H1 (cell line): ENCODE measurements around the gene MBD5. TPM values are rescaled to one million over a fixed set of nuclear protein-coding genes. Genes with fewer than 3 reads are reported as not detected.

Experiments
- CTCF ChIA-PET: fragments of 300-600 bp; sonication (Branson Sonifier 250); formaldehyde crosslinking; loops from one replicate; lab custom pipeline; 2021; ENCODE audit not compliant: partially characterized antibody; lab: Charles Lee
- POLR2A ChIA-PET: fragments of 300-600 bp; sonication (Branson Sonifier 250); formaldehyde crosslinking; loops from one replicate; lab custom pipeline; 2021; ENCODE audit warnings: inconsistent platforms; ENCODE audit not compliant: partially characterized antibody; lab: Charles Lee
- DNase-seq, 2 experiments: peaks; one replicate each; pipeline versions ENCODE4 v3.0.0 to v3.0.0-alpha.2; 2010 to 2022; ENCODE audit warnings: low spot score in 2 of 2, low read depth in 1 of 2, mixed read lengths in 1 of 2
- FAIRE-seq: peaks from 2 replicates; lab custom pipeline; 2011; peaks lifted over from hg19 to GRCh38; lab: Jason Lieb, UNC
- H2AFZ ChIP-seq: 2 replicates; pipeline ENCODE4 v1.8.1; 2012; ENCODE audit warnings: low read length, inconsistent platforms
- H2AK5ac ChIP-seq: 2 replicates; pipeline ENCODE4 v1.6.1; 2013; ENCODE audit warnings: low read depth, low read length
- H2BK120ac ChIP-seq: replicated peaks from 2 replicates; pipeline ENCODE3; 2013; ENCODE audit warnings: low read depth, low read length, inconsistent platforms
- H2BK12ac ChIP-seq: 2 replicates; pipeline ENCODE4 v1.6.1; 2013; ENCODE audit warnings: low read depth, low read length
- H2BK15ac ChIP-seq: 2 replicates; pipeline ENCODE4 v1.6.1; 2013; ENCODE audit warnings: low read length
- H2BK20ac ChIP-seq: 2 replicates; pipeline ENCODE4 v1.6.1; 2013; ENCODE audit warnings: low read length
- H2BK5ac ChIP-seq: 2 replicates; pipeline ENCODE4 v1.6.1; 2013; ENCODE audit warnings: low read depth, low read length
- H3K14ac ChIP-seq: 2 replicates; pipeline ENCODE4 v1.6.1; 2013; ENCODE audit warnings: inconsistent platforms; ENCODE audit not compliant: insufficient read length
- H3K18ac ChIP-seq: 2 replicates; pipeline ENCODE4 v1.6.1; 2013; ENCODE audit warnings: low read length; ENCODE audit errors: extremely low read depth
- H3K23ac ChIP-seq: 2 replicates; pipeline ENCODE4 v1.6.1; 2013; ENCODE audit warnings: inconsistent platforms; ENCODE audit not compliant: insufficient read length
- H3K23me2 ChIP-seq: 2 replicates; pipeline ENCODE4 v1.6.1; 2013; ENCODE audit warnings: low read depth, low read length
- H3K27ac ChIP-seq: 2 replicates; pipeline ENCODE4 v1.6.1; 2011; ENCODE audit warnings: low read depth, low read length, inconsistent platforms
- H3K27me3 ChIP-seq, 4 experiments: replicated peaks in 1 of 4; 1 replicate in 1 of 4; 2 replicates in 3 of 4; pipeline versions ENCODE4 v1.6.1 to v1.8.1; 2011 to 2013; ENCODE audit warnings: low read length in 3 of 4, mild to moderate bottlenecking in 3 of 4, inconsistent platforms in 2 of 4, mixed read lengths in 2 of 4, moderate library complexity in 1 of 4; ENCODE audit not compliant: control insufficient read depth in 3 of 4, insufficient read depth in 3 of 4; ENCODE audit errors: extremely low read depth in 1 of 4
- H3K36me3 ChIP-seq, 4 experiments: 2 replicates each; pipeline versions ENCODE4 v1.6.1 to v1.8.1; 2011 to 2013; ENCODE audit warnings: mild to moderate bottlenecking in 4 of 4, low read length in 3 of 4, moderate library complexity in 2 of 4, control low read depth in 1 of 4, inconsistent platforms in 1 of 4; ENCODE audit not compliant: insufficient read depth in 4 of 4, control insufficient read depth in 2 of 4
- H3K4ac ChIP-seq: replicated peaks from 2 replicates; pipeline ENCODE3; 2013; ENCODE audit warnings: low read length, low read depth, mixed read lengths, inconsistent platforms; ENCODE audit not compliant: insufficient read length
- H3K4me1 ChIP-seq, 4 experiments: replicated peaks in 1 of 4; 1 replicate in 1 of 4; 2 replicates in 3 of 4; pipeline versions ENCODE4 v1.6.1 to v1.8.1; 2011 to 2013; ENCODE audit warnings: low read length in 3 of 4, inconsistent platforms in 2 of 4, mixed read lengths in 1 of 4; ENCODE audit not compliant: insufficient read depth in 4 of 4, control insufficient read depth in 3 of 4
- H3K4me2 ChIP-seq, 2 experiments: 2 replicates each; pipeline versions ENCODE4 v1.6.1 to v1.8.1; 2011 to 2013; ENCODE audit warnings: low read depth in 2 of 2, low read length in 2 of 2, control low read depth in 1 of 2, inconsistent platforms in 1 of 2, mild to moderate bottlenecking in 1 of 2; ENCODE audit not compliant: insufficient read depth in 1 of 2
- H3K4me3 ChIP-seq, 4 experiments: fragments of 200-600, 300-600 bp in 1 of 4; sonication (generic), shearing (Covaris generic), sonication (Bioruptor Twin) in 1 of 4; 2 replicates each; pipeline versions ENCODE4 v1.5.1 to v1.8.1; 2011 to 2016; ENCODE audit warnings: low read length in 4 of 4, low read depth in 3 of 4, control low read depth in 2 of 4, inconsistent platforms in 2 of 4, mild to moderate bottlenecking in 2 of 4, mixed read lengths in 1 of 4, moderate library complexity in 1 of 4; ENCODE audit not compliant: insufficient read depth in 2 of 4; ENCODE audit errors: extremely low read depth in 1 of 4
- H3K56ac ChIP-seq: replicated peaks from 2 replicates; pipeline ENCODE3; 2013; ENCODE audit warnings: low read depth, mild to moderate bottlenecking, mixed read lengths, low read length, inconsistent platforms; ENCODE audit not compliant: insufficient read length
- H3K79me1 ChIP-seq: 2 replicates; pipeline ENCODE4 v1.6.1; 2013; ENCODE audit warnings: low read depth, low read length, control low read depth
- H3K79me2 ChIP-seq, 2 experiments: 2 replicates each; pipeline versions ENCODE4 v1.6.1 to v1.8.1; 2012 to 2013; ENCODE audit warnings: low read length in 2 of 2, mild to moderate bottlenecking in 2 of 2, inconsistent platforms in 1 of 2; ENCODE audit not compliant: insufficient read depth in 2 of 2, control insufficient read depth in 1 of 2
- H3K9ac ChIP-seq, 4 experiments: replicated peaks in 1 of 4; 1 replicate in 1 of 4; 2 replicates in 3 of 4; pipeline versions ENCODE4 v1.6.1 to v1.8.1; 2011 to 2013; ENCODE audit warnings: low read depth in 3 of 4, low read length in 3 of 4, control low read depth in 2 of 4, mild to moderate bottlenecking in 2 of 4, moderate library complexity in 2 of 4, inconsistent platforms in 1 of 4; ENCODE audit errors: extremely low read depth in 1 of 4
- H3K9me3 ChIP-seq, 2 experiments: 2 replicates each; pipeline versions ENCODE4 v1.6.1 to v1.8.1; 2012 to 2013; ENCODE audit warnings: mild to moderate bottlenecking in 2 of 2, moderate library complexity in 2 of 2, control low read depth in 1 of 2, inconsistent platforms in 1 of 2, low read depth in 1 of 2, low read length in 1 of 2, mixed read lengths in 1 of 2; ENCODE audit not compliant: insufficient read depth in 2 of 2
- H4K20me1 ChIP-seq, 2 experiments: replicated peaks in 1 of 2; 2 replicates each; pipeline versions ENCODE3 to v1.8.1; 2011 to 2013; ENCODE audit warnings: inconsistent platforms in 2 of 2, low read length in 2 of 2, mild to moderate bottlenecking in 1 of 2; ENCODE audit not compliant: insufficient read depth in 2 of 2, control insufficient read depth in 1 of 2
- H4K5ac ChIP-seq: 2 replicates; pipeline ENCODE4 v1.6.1; 2013; ENCODE audit warnings: low read length, low read depth, mixed read lengths, inconsistent platforms; ENCODE audit not compliant: insufficient read length
- H4K8ac ChIP-seq: 2 replicates; pipeline ENCODE4 v1.8.0; 2013; ENCODE audit warnings: mild to moderate bottlenecking, moderate library complexity, low read length, inconsistent platforms; ENCODE audit not compliant: insufficient read depth; ENCODE audit errors: extremely low read depth
- H4K91ac ChIP-seq: replicated peaks from 2 replicates; pipeline ENCODE3; 2013; ENCODE audit warnings: low read length, mixed read lengths, inconsistent platforms; ENCODE audit not compliant: insufficient read length
- KDM4A ChIP-seq: IDR thresholded peaks from one replicate; pipeline ENCODE4 v1.7.1; 2012; ENCODE audit warnings: low read depth, mild to moderate bottlenecking, moderate library complexity, low read length, inconsistent platforms; ENCODE audit not compliant: severe bottlenecking
- SAP30 ChIP-seq: fragments of 300-600 bp; sonication (generic); IDR thresholded peaks from 2 replicates; pipeline ENCODE4 v1.7.1; 2012; ENCODE audit warnings: low read length, moderate library complexity, mild to moderate bottlenecking, inconsistent platforms; ENCODE audit not compliant: insufficient read depth, insufficient replicate concordance
- SIX5 ChIP-seq: IDR thresholded peaks from 2 replicates; pipeline ENCODE4 v1.6.1; 2011; ENCODE audit warnings: mild to moderate bottlenecking, low read depth, low read length
- TAF7 ChIP-seq: optimal IDR thresholded peaks from 2 replicates; pipeline ENCODE3; 2011; ENCODE audit warnings: low read depth, mild to moderate bottlenecking, inconsistent platforms, low read length, moderate library complexity, borderline replicate concordance
- ZNF274 ChIP-seq: IDR thresholded peaks from 2 replicates; pipeline ENCODE4 v1.7.0; 2012; ENCODE audit warnings: low read length, borderline replicate concordance; ENCODE audit errors: extremely low read depth
- WGBS, 2 experiments: shearing (Covaris generic) in 1 of 2; methylation state at CpG; one replicate each; pipeline versions ENCODE4 v1.1.6 to v1.1.7; 2013 to 2015; ENCODE audit warnings: low lambda C conversion rate in 2 of 2, mixed read lengths in 2 of 2, inconsistent platforms in 1 of 2, low coverage in 1 of 2, missing lambda C conversion rate in 1 of 2; ENCODE audit not compliant: insufficient replicate concordance in 2 of 2, insufficient coverage in 1 of 2, insufficient read length in 1 of 2; ENCODE audit errors: extremely low coverage in 1 of 2, missing lambda C conversion rate in 1 of 2; 5-methylcytosine and 5-hydroxymethylcytosine counted together
- polyA plus RNA-seq, 7 experiments: library from polyadenylated mRNA; depleted of rRNA in 3 of 7; stranded (reverse) in 5 of 7; unstranded in 2 of 7; fragments of >200 nt in 5 of 7; fragments of 200-250 nt in 2 of 7; gene quantifications; 1 replicate in 5 of 7; 2 replicates in 1 of 7; 4 replicates in 1 of 7; pipeline versions ENCODE4 v1.2.1 to v1.2.3, GENCODE V29; 2011 to 2013; ENCODE audit warnings: missing spikeins in 2 of 7, mixed read lengths in 2 of 7
- total RNA-seq: library from RNA; stranded (reverse); fragmentation: NEBNext Ultra II Directional; extraction: Animal tissue kit (Norgen Biotek cat#: 25700); gene quantifications from 2 replicates; pipeline ENCODE4 v1.2.1, GENCODE V29; 2021
- TF ChIP-seq, protein P1 (sequence below), 3 experiments: IDR thresholded peaks; 1 replicate in 2 of 3; 2 replicates in 1 of 3; pipeline versions ENCODE4 v1.5.1 to v1.6.1; 2011; ENCODE audit warnings: low read length in 3 of 3, mild to moderate bottlenecking in 3 of 3, inconsistent platforms in 2 of 3, low read depth in 1 of 3, moderate library complexity in 1 of 3; ENCODE audit not compliant: insufficient read depth in 1 of 3; ENCODE audit errors: control extremely low read depth in 1 of 3

MBD5 gene
- total and polyA plus RNA-seq, 2 of the 8 experiments (the other 6 are each of a cell fraction or from before 2014, with no cell fraction given) = 9.7 to 29.4 TPM

DNA sequence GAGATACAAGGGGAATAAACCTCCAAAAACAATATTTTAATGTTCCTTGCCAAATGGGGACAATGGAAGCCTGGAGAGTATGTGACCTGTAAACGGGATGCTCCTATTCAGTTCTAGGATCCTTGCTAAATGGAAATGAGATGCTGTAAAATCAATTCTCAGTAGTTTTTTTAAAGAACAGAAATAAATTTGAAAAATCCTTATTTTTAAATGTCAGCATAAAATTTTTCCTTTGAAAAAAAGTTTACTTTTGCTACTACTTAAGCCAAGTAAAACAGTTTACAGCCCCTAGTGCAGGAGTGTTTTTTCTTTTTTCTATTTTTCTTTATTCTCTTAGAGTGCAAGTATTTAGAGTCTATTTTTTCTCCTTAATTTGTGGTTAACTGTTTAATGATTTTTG lies 158.8 kb downstream of the MBD5 start:
- Histone ChIP-seq H3K56ac (no peak overlapping the region), H2AFZ (no peak overlapping the region), H4K91ac (no peak overlapping the region), H2BK12ac (no peak overlapping the region), H3K36me3 (no peaks in the 10 kb centered on the region; a peak in 1 of 8 replicates), H3K27me3 (no peaks in the 10 kb centered on the region), H3K9ac (no peak overlapping the region), H3K27ac (no peak overlapping the region), H4K8ac (no peak overlapping the region), H3K9me3 (no peaks in the 10 kb centered on the region), H4K5ac (no peak overlapping the region), H3K23me2 (no peaks in the 10 kb centered on the region), H2BK120ac (no peak overlapping the region), H2BK20ac (no peak overlapping the region), H3K4me3 (no peak overlapping the region), H2BK15ac (no peak overlapping the region), H4K20me1 (no peaks in the 10 kb centered on the region), H3K14ac (no peak overlapping the region), H3K79me2 (no peaks in the 10 kb centered on the region), H3K4me2 (no peak overlapping the region), H2BK5ac (no peak overlapping the region), H2AK5ac (no peak overlapping the region), H3K79me1 (no peaks in the 10 kb centered on the region), H3K23ac (no peak overlapping the region), H3K18ac (no peak overlapping the region), H3K4me1 (no peaks in the 10 kb centered on the region), H3K4ac (no peak overlapping the region)
- ChIA-PET CTCF (interaction anchor here (0.8 to 0.9 kb wide), 2 partner anchors 11 to 13 kb away, joined by 3 read pairs; no protein-coding TSS in a partner anchor), POLR2A (no interaction called here)
- FAIRE-seq (no peak), DNase-seq (no peak)
- 100% methylated on average over 1 of the region's 1 CpG; no CpG with 5 or more reads in 1 of the 2 experiments for WGBS, 2 experiments
- no peak for TF ChIP-seq SAP30
- no peak for TF ChIP-seq SIX5
- TF ChIP-seq KDM4A = no peak
- TF ChIP-seq, protein P1, sequence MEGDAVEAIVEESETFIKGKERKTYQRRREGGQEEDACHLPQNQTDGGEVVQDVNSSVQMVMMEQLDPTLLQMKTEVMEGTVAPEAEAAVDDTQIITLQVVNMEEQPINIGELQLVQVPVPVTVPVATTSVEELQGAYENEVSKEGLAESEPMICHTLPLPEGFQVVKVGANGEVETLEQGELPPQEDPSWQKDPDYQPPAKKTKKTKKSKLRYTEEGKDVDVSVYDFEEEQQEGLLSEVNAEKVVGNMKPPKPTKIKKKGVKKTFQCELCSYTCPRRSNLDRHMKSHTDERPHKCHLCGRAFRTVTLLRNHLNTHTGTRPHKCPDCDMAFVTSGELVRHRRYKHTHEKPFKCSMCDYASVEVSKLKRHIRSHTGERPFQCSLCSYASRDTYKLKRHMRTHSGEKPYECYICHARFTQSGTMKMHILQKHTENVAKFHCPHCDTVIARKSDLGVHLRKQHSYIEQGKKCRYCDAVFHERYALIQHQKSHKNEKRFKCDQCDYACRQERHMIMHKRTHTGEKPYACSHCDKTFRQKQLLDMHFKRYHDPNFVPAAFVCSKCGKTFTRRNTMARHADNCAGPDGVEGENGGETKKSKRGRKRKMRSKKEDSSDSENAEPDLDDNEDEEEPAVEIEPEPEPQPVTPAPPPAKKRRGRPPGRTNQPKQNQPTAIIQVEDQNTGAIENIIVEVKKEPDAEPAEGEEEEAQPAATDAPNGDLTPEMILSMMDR (IDR thresholded peaks at IDR 0.05; ENCODE audit: control extremely low read depth in 1 of 3, insufficient read depth in 1 of 3, low read depth in 1 of 3, low read length in 3 of 3) = no peak
- no peak for TF ChIP-seq ZNF274
- no peak for TF ChIP-seq TAF7
